Skeletal muscle satellite cell (primary cell): ENCODE measurements around the gene C3orf85. TPM values are rescaled to one million over a fixed set of nuclear protein-coding genes. Genes with fewer than 3 reads are reported as not detected.

Experiments
- H3K27me3 ChIP-seq: 2 replicates; pipeline ENCODE4 v1.7.0; 2013; ENCODE audit warnings: low read length; ENCODE audit not compliant: control insufficient read depth, insufficient read depth
- H3K36me3 ChIP-seq: 2 replicates; pipeline ENCODE4 v1.7.0; 2013; ENCODE audit warnings: mild to moderate bottlenecking, control low read depth, low read length; ENCODE audit not compliant: insufficient read depth
- H3K4me1 ChIP-seq: 2 replicates; pipeline ENCODE4 v1.7.0; 2013; ENCODE audit warnings: low read length; ENCODE audit not compliant: control insufficient read depth, insufficient read depth
- H3K4me2 ChIP-seq: 2 replicates; pipeline ENCODE4 v1.7.0; 2013; ENCODE audit warnings: mild to moderate bottlenecking, low read length
- H3K4me3 ChIP-seq: 2 replicates; pipeline ENCODE4 v1.7.0; 2013; ENCODE audit warnings: low read length
- H3K9ac ChIP-seq: 2 replicates; pipeline ENCODE4 v1.7.0; 2013; ENCODE audit warnings: mild to moderate bottlenecking, low read depth, low read length, moderate library complexity
- H3K9me3 ChIP-seq: replicated peaks from 2 replicates; pipeline ENCODE4 v1.7.0; 2013; ENCODE audit warnings: mild to moderate bottlenecking, control low read depth, low read length
- total RNA-seq: library from RNA; depleted of rRNA; stranded (reverse); fragments of >200 nt; gene quantifications from 2 replicates; pipeline ENCODE4 v1.2.3, GENCODE V29; 2012; rRNA removed

Gene C3orf85
- not detected in 2 replicates for total RNA-seq

GRCh38 chr3:109136523-109136922 lies at the start of gene C3orf85:
Gene C3orf85, plus strand, starts transcription at chr3:109136719. Its CDS starts 129 bp downstream, at chr3:109136848.
- Histone ChIP-seq H3K27me3 (no peaks in the 10 kb centered on the region), H3K9ac (no peak within 1 kb of the TSS), H3K9me3 (peaks cover 3% of the 10 kb centered on the region), H3K4me3 (no peak within 1 kb of the TSS), H3K4me2 (no peak within 1 kb of the TSS), H3K4me1 (no peaks in the 10 kb centered on the region), H3K36me3 (no peaks in the 10 kb centered on the region)

DNA sequence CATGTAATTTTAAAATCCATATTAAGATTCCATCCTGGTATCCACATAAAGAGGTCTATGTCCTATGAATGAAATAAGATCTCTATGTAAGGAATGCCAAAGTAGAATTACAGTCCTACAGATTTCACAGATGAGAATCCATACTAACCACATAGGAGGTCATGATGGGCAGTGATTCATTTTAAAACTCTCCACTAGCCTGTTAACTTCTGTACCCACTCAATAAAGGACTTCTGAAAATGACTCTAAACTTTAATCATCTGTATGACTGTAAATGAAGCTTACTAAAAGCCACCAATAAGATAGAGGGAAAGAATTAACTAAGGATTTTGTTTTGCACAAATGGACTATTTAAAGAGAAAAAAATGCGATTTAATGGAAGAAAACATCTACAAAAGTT lies 47.3 kb upstream of the C3orf85 start:
- Histone ChIP-seq H3K4me3 (no peak overlapping the region), H3K9ac (no peak overlapping the region), H3K9me3 (no peaks in the 10 kb centered on the region), H3K27me3 (no peaks in the 10 kb centered on the region), H3K4me2 (no peak overlapping the region), H3K36me3 (no peaks in the 10 kb centered on the region), H3K4me1 (no peaks in the 10 kb centered on the region)

DNA sequence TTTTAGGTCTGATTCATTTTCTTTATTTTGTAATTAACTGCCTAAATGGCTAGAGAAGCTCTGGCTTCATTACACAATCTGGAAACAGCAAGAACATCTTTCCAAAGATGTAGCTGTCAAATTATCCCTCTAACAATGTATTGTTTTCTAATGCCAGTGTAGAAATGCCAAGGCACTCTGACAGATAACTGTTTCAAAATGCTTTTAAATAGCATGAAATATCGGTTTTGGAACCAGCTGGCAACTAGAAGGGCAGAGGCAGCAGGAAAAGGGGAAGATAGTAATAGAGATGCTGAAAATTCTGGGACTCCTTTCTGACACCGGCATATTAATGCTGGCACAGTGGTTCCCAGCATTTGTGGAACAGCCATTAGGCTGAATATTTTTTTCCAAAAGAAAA lies 44.7 kb upstream of the C3orf85 start:
- no peaks in the 10 kb centered on the region for H3K36me3 ChIP-seq
- H3K4me1 ChIP-seq, result no peaks in the 10 kb centered on the region
- H3K4me2 ChIP-seq, result no peak overlapping the region
- H3K4me3 ChIP-seq, result no peak overlapping the region
- no peaks in the 10 kb centered on the region for H3K9me3 ChIP-seq
- H3K27me3 ChIP-seq, result no peaks in the 10 kb centered on the region
- H3K9ac ChIP-seq, result no peak overlapping the region

DNA sequence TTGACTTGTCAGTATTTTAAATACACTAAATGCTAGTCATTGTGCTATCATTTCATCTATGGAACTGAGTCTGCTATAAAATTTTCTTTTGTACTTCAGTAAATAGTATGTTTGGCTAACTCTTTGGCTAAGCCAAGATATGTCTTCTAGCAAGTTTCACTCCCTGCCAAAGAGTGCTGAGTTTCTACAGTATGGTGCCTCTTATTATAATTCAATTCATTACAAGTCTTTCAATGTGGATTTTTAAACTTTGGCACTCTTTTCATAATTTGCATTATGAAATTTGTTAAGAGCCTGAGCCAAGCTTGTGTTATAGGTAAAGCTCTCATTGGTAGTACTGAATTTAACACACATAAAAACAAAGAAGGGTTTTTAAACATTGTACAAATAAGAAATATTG lies 43.0 kb upstream of the C3orf85 start:
- H3K4me2 ChIP-seq, result no peak overlapping the region
- no peaks in the 10 kb centered on the region for H3K9me3 ChIP-seq
- no peaks in the 10 kb centered on the region for H3K27me3 ChIP-seq
- H3K4me3 ChIP-seq, result no peak overlapping the region
- H3K4me1 ChIP-seq, result no peaks in the 10 kb centered on the region
- H3K9ac ChIP-seq, result no peak overlapping the region
- no peaks in the 10 kb centered on the region for H3K36me3 ChIP-seq

DNA sequence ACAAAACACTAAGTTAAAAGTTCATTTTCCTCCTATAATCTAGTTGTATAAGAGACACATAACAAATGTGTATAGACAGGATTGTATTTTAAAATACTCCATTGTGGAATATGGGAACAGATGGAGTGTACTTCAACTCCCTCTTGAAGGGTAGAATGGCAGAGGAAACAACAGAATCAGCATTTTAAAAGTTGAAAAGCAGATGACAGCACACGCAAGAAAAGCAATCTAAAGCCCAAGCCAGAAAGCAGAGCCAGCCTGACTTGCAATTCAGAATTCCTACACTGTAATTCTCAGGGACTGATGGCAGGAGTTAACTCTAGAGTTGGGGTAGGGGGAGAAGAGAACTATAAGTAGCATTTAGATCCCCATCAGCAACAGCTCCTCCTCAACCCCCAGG lies 41.4 kb upstream of the C3orf85 start:
- no peaks in the 10 kb centered on the region for H3K4me1 ChIP-seq
- no peaks in the 10 kb centered on the region for H3K27me3 ChIP-seq
- H3K9ac ChIP-seq, result no peak overlapping the region
- no peaks in the 10 kb centered on the region for H3K36me3 ChIP-seq
- H3K9me3 ChIP-seq, result no peaks in the 10 kb centered on the region
- H3K4me2 ChIP-seq, result no peak overlapping the region
- H3K4me3 ChIP-seq, result no peak overlapping the region

- H3K4me2 ChIP-seq, result no peak overlapping the region
These were observed 38.4 kb upstream of the C3orf85 start for GRCh38 chr3:109098079-109098644.

DNA sequence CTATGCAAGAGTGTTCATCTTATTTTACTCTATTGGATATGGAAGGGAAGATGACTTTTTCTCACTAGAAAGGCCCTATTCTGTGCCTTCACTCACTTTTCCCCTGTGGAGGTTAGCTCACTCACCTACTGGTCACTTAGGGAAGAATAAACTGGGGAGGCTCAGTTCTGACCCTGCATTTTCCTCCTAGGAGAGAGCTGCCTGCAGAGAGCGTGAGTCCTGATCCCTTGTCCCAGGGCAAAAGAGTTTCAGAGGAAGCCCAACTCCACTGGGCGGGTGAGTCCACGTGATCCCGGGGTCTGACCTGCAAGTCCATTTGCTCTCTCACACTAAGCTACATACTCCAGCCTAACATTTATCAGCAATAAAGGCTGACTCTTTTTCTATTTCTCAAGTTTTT lies 26.9 kb upstream of the C3orf85 start:
- Histone ChIP-seq H3K4me3 (no peak overlapping the region), H3K27me3 (no peaks in the 10 kb centered on the region), H3K36me3 (no peaks in the 10 kb centered on the region), H3K9me3 (no peaks in the 10 kb centered on the region), H3K4me2 (no peak overlapping the region), H3K9ac (no peak overlapping the region), H3K4me1 (no peaks in the 10 kb centered on the region)

More at GRCh38 chr3:109098079-109098644, 38.4 kb upstream of the C3orf85 start:
- Histone ChIP-seq H3K4me3 (no peak overlapping the region), H3K4me1 (no peaks in the 10 kb centered on the region), H3K9ac (no peak overlapping the region), H3K36me3 (no peaks in the 10 kb centered on the region), H3K9me3 (no peaks in the 10 kb centered on the region), H3K27me3 (no peaks in the 10 kb centered on the region)

DNA sequence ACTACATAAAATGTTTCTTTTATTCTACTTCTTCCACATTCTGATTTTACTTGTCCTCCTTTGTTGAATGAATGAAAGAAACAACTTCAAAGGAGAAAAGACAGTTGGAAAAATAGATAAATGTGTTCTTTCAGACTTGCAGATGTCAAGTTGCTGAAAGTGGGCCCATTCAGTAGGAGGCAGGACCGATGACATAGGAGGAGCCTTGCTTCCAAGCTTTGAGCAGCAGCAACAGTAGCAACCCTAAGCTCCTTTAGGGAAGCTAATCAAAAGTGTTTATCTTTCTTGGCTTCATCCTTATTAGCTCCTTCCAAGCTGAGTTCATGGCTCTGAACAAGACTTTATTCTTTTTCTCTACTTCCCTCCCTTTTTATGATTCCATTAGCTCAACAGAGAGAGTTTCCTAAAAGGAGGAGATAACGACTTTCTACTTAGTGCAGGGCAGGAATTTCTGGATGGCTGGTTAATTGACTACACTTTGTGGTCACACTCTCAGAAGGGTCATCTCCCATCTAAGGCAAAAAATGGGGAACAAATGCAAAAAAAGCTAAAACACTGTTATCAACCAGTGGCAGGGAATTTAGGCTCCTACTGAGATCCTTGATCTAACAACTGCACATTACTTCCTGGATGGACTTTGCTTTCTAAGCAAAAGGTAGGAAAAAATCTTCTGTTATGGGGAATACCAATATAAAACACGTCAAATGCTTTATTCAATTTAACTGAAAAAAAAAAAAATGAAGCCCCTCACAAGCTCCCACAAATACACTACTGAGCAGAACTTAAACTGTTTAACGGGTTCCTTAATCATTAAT lies 23.4 kb upstream of the C3orf85 start:
- Histone ChIP-seq H3K9ac (no peak overlapping the region), H3K4me2 (no peak overlapping the region), H3K27me3 (no peaks in the 10 kb centered on the region), H3K4me1 (no peaks in the 10 kb centered on the region), H3K36me3 (no peaks in the 10 kb centered on the region), H3K4me3 (no peak overlapping the region), H3K9me3 (no peaks in the 10 kb centered on the region)

GRCh38 chr3:109114746-109115145 lies 21.8 kb upstream of the C3orf85 start:
- Histone ChIP-seq H3K27me3 (no peaks in the 10 kb centered on the region), H3K9ac (no peak overlapping the region), H3K4me1 (no peaks in the 10 kb centered on the region), H3K4me2 (no peak overlapping the region), H3K36me3 (no peaks in the 10 kb centered on the region), H3K9me3 (no peaks in the 10 kb centered on the region), H3K4me3 (no peak overlapping the region)

DNA sequence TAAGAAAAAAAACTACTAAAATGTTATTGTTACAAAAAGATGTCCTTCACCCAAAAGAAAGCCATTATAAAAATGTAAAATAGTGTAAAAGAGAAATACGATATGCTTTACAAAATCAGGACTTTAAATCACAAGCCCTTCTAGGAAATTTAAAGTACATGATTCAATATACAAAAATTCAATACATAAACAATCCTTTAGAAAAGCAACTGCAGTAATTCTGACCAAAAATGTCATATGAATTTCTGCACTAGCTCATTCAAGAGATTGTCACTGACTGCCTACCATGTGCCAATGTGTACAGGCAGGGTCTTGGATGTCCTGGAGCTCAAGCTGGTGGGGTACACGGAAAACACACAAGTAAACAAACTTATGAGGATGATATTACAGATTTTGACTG lies 21.1 kb upstream of the C3orf85 start:
- H3K27me3 ChIP-seq, result no peaks in the 10 kb centered on the region
- no peak overlapping the region for H3K4me3 ChIP-seq

DNA sequence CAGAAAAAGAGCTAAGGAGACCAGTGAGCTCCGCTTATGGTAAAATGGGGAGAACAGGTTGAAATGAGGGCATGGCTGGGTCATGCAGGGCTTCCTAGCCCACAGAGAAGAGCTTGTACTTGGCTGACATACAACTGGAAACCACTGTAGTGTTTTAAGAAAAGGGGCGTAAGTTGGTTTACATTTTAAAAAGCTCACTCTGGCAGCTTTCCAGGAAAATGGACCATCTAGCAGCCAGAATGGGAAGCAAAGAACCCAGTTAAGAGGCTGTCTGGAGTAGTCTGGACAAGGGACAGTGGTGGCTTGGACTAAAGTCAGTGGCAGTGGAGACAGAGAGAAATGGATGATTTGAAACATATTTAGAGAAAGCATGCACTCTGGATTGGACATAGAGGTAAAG lies 20.5 kb upstream of the C3orf85 start:
- Histone ChIP-seq H3K9ac (no peak overlapping the region), H3K4me3 (no peak overlapping the region), H3K36me3 (no peaks in the 10 kb centered on the region), H3K27me3 (no peaks in the 10 kb centered on the region), H3K4me1 (no peaks in the 10 kb centered on the region), H3K4me2 (no peak overlapping the region), H3K9me3 (no peaks in the 10 kb centered on the region)

More for the DNA sequence above, 21.1 kb upstream of the C3orf85 start:
- Histone ChIP-seq H3K4me2 (no peak overlapping the region), H3K36me3 (no peaks in the 10 kb centered on the region), H3K9me3 (no peaks in the 10 kb centered on the region), H3K9ac (no peak overlapping the region), H3K4me1 (no peaks in the 10 kb centered on the region)

DNA sequence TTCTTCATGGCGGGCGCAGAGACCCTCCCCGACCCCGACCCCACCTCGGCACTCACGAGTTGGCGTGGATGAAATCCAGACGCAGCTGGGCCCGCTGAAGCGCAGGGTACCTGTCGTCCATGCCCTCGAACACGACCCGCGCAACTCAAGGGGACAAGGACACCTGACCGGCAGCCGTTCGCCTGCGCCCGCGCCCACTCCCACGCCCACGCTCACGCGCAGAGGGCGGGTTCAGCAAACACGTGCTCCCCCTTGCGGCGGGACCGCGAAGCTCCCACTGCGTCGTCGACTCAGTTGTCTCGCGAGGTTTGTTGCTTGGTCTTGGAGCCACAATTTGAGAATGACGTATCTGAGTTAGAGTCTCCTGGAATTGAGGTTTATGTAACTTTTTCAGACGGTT lies 18.6 kb upstream of the C3orf85 start, which contains the start of gene MORC1:
Gene MORC1 (minus strand): TSS at position 196 of the 400 bp plus-strand sequence. CDS start 75 bp downstream, at position 121.
- no peaks in the 10 kb centered on the region for H3K27me3 ChIP-seq
- H3K4me1 ChIP-seq, result no peaks in the 10 kb centered on the region
- H3K4me2 ChIP-seq, result no peak within 1 kb of the TSS
- no peak within 1 kb of the TSS for H3K4me3 ChIP-seq
- H3K36me3 ChIP-seq, result no peaks in the 10 kb centered on the region
- H3K9ac ChIP-seq, result no peak within 1 kb of the TSS
- H3K9me3 ChIP-seq, result no peaks in the 10 kb centered on the region
